Upper lobe of left lung (tissue), 6 donors: ENCODE results near the gene UBAP2. TPM values are rescaled to one million over a fixed set of nuclear protein-coding genes. Genes with fewer than 3 reads are reported as not detected.

Experiments used
- ATAC-seq, 2 donors: fragments of 200-7000 bp; cut with Tn5 transposase; one replicate each; pipeline ENCODE4 v1.9.1; 2022; ENCODE audit warnings: mild to moderate bottlenecking in 2 of 2, moderate library complexity in 2 of 2; ENCODE audit not compliant: low FRiP score in 2 of 2
- DNase-seq, 2 donors: peaks; one replicate each; pipeline ENCODE4 v3.0.0-alpha.2; 2019 to 2020
- H3K27ac ChIP-seq, 4 donors: fragments of 200-600 bp; sonication (generic); one replicate each; pipeline ENCODE4 v1.5.1; 2016 to 2019
- H3K27me3 ChIP-seq, 4 donors: fragments of 200-600 bp; sonication (generic); one replicate each; pipeline ENCODE4 v1.5.1; 2017 to 2019
- H3K36me3 ChIP-seq, 4 donors: fragments of 200-600 bp; sonication (generic); one replicate each; pipeline ENCODE4 v1.5.1; 2016 to 2019
- H3K4me1 ChIP-seq, 4 donors: fragments of 200-600 bp; sonication (generic); one replicate each; pipeline ENCODE4 v1.5.1; 2018 to 2019
- H3K4me3 ChIP-seq, 4 donors: fragments of 200-600 bp; sonication (generic); one replicate each; pipeline ENCODE4 v1.5.1; 2017 to 2019; ENCODE audit warnings: mild to moderate bottlenecking in 2 of 4, moderate library complexity in 1 of 4
- H3K9me3 ChIP-seq, 4 donors: fragments of 200-600 bp; sonication (generic); one replicate each; pipeline ENCODE4 v1.5.1; 2018 to 2019
- CTCF ChIP-seq, 6 experiments: fragments of 450-650 bp in 4 of 6; fragments of 200-600 bp in 2 of 6; sonication (generic) in 2 of 6; IDR thresholded peaks; one replicate each; pipeline ENCODE4 v1.5.1; 2016 to 2019; ENCODE audit warnings: antibody characterized with exemption in 6 of 6
- EP300 ChIP-seq, 4 donors: sonication (generic); formaldehyde crosslinking; IDR thresholded peaks; one replicate each; pipeline ENCODE4 v1.5.1; 2017; ENCODE audit warnings: antibody characterized with exemption in 4 of 4, control low read depth in 2 of 4
- POLR2A ChIP-seq, 4 donors: fragments of 450-650 bp; IDR thresholded peaks; one replicate each; pipeline ENCODE4 v1.5.1; 2016 to 2017; ENCODE audit warnings: antibody characterized with exemption in 4 of 4, mild to moderate bottlenecking in 2 of 4
- POLR2AphosphoS5 ChIP-seq, 2 donors: sonication (generic); formaldehyde crosslinking; IDR thresholded peaks; one replicate each; pipeline ENCODE4 v1.5.1; 2017; ENCODE audit warnings: antibody characterized with exemption in 2 of 2
- WGBS, 2 donors: methylation state at CpG; one replicate each; pipeline ENCODE4 v1.1.5; 2017 to 2018; 5-methylcytosine and 5-hydroxymethylcytosine counted together
- total RNA-seq, 6 donors: library from RNA; depleted of rRNA in 4 of 6; stranded (reverse); fragments of >200 nt in 4 of 6; gene quantifications; one replicate each; pipeline versions ENCODE4 v1.1.0 to v1.2.1, GENCODE V29; 2016 to 2021
- donor health status: DM: no; HTN: no; CAD: no; lungs with moderate emphysema.
- donor health status: DM: no; HTN: yes; CAD: no; lungs with severe emphysema.

UBAP2 gene
- total RNA-seq, 6 donors from 2014 or later, result 22.3 to 48.2 (median 35.3) TPM

GRCh38 chr9:33905137-33905536 lies 143.6 kb downstream of the UBAP2 start:
- Histone ChIP-seq H3K9me3 (no peaks in the 10 kb centered on the region), H3K27me3 (no peaks in the 10 kb centered on the region), H3K4me3 (no peak overlapping the region), H3K36me3 (peaks cover 0 to 27% (median 1%) of the 10 kb centered on the region in 4 donors), H3K27ac (no peak overlapping the region), H3K4me1 (no peaks in the 10 kb centered on the region)
- no peak for TF ChIP-seq POLR2AphosphoS5 (IDR thresholded peaks at IDR 0.05)
- TF ChIP-seq CTCF (IDR thresholded peaks at IDR 0.05), result no peak
- TF ChIP-seq EP300 (IDR thresholded peaks at IDR 0.05), result no peak
- TF ChIP-seq POLR2A (IDR thresholded peaks at IDR 0.05), result no peak
- DNase-seq (no peak), ATAC-seq (no peak)
- WGBS, 2 donors, result 92 to 100% methylated on average over 1 of the region's 1 CpG

- 78 to 81% methylated on average over 4 of the region's 4 CpGs for WGBS, 2 donors
- Histone ChIP-seq H3K9me3 (no peaks in the 10 kb centered on the region), H3K27ac (no peak overlapping the region), H3K27me3 (no peaks in the 10 kb centered on the region), H3K4me3 (no peak overlapping the region), H3K36me3 (peaks cover 0 to 38% (median 6%) of the 10 kb centered on the region in 4 donors), H3K4me1 (no peaks in the 10 kb centered on the region)
- no peak for DNase-seq
- TF ChIP-seq EP300 (IDR thresholded peaks at IDR 0.05) (no peak), POLR2A (IDR thresholded peaks at IDR 0.05) (no peak), CTCF (IDR thresholded peaks at IDR 0.05) (no peak), POLR2AphosphoS5 (IDR thresholded peaks at IDR 0.05) (no peak)
- no peak for ATAC-seq
Observed at GRCh38 chr9:33903157-33903780, 145.4 kb downstream of the UBAP2 start.

GRCh38 chr9:33894316-33894715 lies 154.4 kb downstream of the UBAP2 start:
- no peaks in the 10 kb centered on the region for H3K4me1 ChIP-seq
- no peaks in the 10 kb centered on the region for H3K9me3 ChIP-seq
- DNase-seq (no peak), ATAC-seq (no peak)
- TF ChIP-seq CTCF (IDR thresholded peaks at IDR 0.05) (no peak), POLR2A (IDR thresholded peaks at IDR 0.05) (no peak), EP300 (IDR thresholded peaks at IDR 0.05) (no peak), POLR2AphosphoS5 (IDR thresholded peaks at IDR 0.05) (no peak)
- no peaks in the 10 kb centered on the region for H3K27me3 ChIP-seq
- no peak overlapping the region for H3K27ac ChIP-seq
- H3K4me3 ChIP-seq, result no peak overlapping the region
- H3K36me3 ChIP-seq, result peaks cover 0 to 12% (median 4%) of the 10 kb centered on the region in 4 donors

GRCh38 chr9:33893861-33894260 lies 154.8 kb downstream of the UBAP2 start:
- Histone ChIP-seq H3K27me3 (no peaks in the 10 kb centered on the region), H3K27ac (no peak overlapping the region), H3K4me3 (no peak overlapping the region), H3K9me3 (no peaks in the 10 kb centered on the region), H3K4me1 (no peaks in the 10 kb centered on the region), H3K36me3 (peaks cover 0 to 9% (median 3%) of the 10 kb centered on the region in 4 donors)
- no peak for ATAC-seq
- no peak for DNase-seq
- TF ChIP-seq POLR2A (IDR thresholded peaks at IDR 0.05), result no peak
- no peak for TF ChIP-seq EP300 (IDR thresholded peaks at IDR 0.05)
- TF ChIP-seq POLR2AphosphoS5 (IDR thresholded peaks at IDR 0.05), result no peak
- TF ChIP-seq CTCF (IDR thresholded peaks at IDR 0.05), result no peak

GRCh38 chr9:33885948-33886347 lies 162.7 kb downstream of the UBAP2 start:
- 61 to 72% methylated on average over 2 of the region's 2 CpGs for WGBS, 2 donors
- H3K27me3 ChIP-seq, result no peaks in the 10 kb centered on the region
- H3K27ac ChIP-seq, result no peak overlapping the region
- ATAC-seq (no peak), DNase-seq (no peak)
- TF ChIP-seq CTCF (IDR thresholded peaks at IDR 0.05) (no peak), EP300 (IDR thresholded peaks at IDR 0.05) (no peak), POLR2A (IDR thresholded peaks at IDR 0.05) (no peak), POLR2AphosphoS5 (IDR thresholded peaks at IDR 0.05) (no peak)
- H3K4me3 ChIP-seq, result no peak overlapping the region
- peaks cover 15 to 29% (median 18%) of the 10 kb centered on the region in 4 donors for H3K4me1 ChIP-seq
- H3K36me3 ChIP-seq, result peaks cover 0 to 9% (median 5%) of the 10 kb centered on the region in 4 donors
- H3K9me3 ChIP-seq, result no peaks in the 10 kb centered on the region
